HepG2 (cell line): ENCODE data around the gene ATG4B. TPM values are rescaled to one million over a fixed set of nuclear protein-coding genes. Genes with fewer than 3 reads are reported as not detected.

ENCODE experiments used
- ELF4 ChIP-seq: sonication (generic); formaldehyde crosslinking; IDR thresholded peaks from 2 replicates; pipeline ENCODE4 v1.5.0; 2020; ENCODE audit warnings: missing genetic modification reagents, mild to moderate bottlenecking, moderate library complexity, borderline replicate concordance
- RERE ChIP-seq: IDR thresholded peaks from 2 replicates; pipeline ENCODE4 v1.6.1; 2016; ENCODE audit warnings: low read depth, missing genetic modification reagents, missing compliant biosample characterization
- SP1 ChIP-seq, 2 experiments: fragments of 450-650 bp in 1 of 2; sonication (generic) in 1 of 2; formaldehyde crosslinking in 1 of 2; IDR thresholded peaks; 2 replicates each; pipeline versions ENCODE4 v1.4.0 to v1.6.1; 2016 to 2020; ENCODE audit warnings: missing genetic modification reagents in 1 of 2
- ZBTB1 ChIP-seq: sonication (generic); formaldehyde crosslinking; IDR thresholded peaks from 2 replicates; pipeline ENCODE4 v1.4.0; 2020; ENCODE audit warnings: missing genetic modification reagents, borderline replicate concordance
- ZC3H4 ChIP-seq: sonication (generic); formaldehyde crosslinking; IDR thresholded peaks from 2 replicates; pipeline ENCODE4 v1.4.0; 2020; ENCODE audit warnings: missing genetic modification reagents, borderline replicate concordance
- ZNF30 ChIP-seq: sonication (generic); formaldehyde crosslinking; IDR thresholded peaks from 2 replicates; pipeline ENCODE4 v1.5.0; 2020; ENCODE audit warnings: mild to moderate bottlenecking, missing genetic modification reagents
- ZNF33A ChIP-seq: sonication (generic); formaldehyde crosslinking; IDR thresholded peaks from 2 replicates; pipeline ENCODE4 v1.5.1; 2020; ENCODE audit warnings: missing genetic modification reagents, mild to moderate bottlenecking, moderate library complexity, borderline replicate concordance
- ZNF609 ChIP-seq: sonication (generic); formaldehyde crosslinking; IDR thresholded peaks from 2 replicates; pipeline ENCODE4 v1.4.0; 2020; ENCODE audit warnings: mild to moderate bottlenecking, missing genetic modification reagents, borderline replicate concordance
- ZXDC ChIP-seq: sonication (generic); formaldehyde crosslinking; IDR thresholded peaks from 2 replicates; pipeline ENCODE4 v1.5.0; 2020; ENCODE audit warnings: mild to moderate bottlenecking, missing genetic modification reagents
- polyA plus RNA-seq, 8 experiments: library from polyadenylated mRNA; depleted of rRNA in 3 of 8; stranded (reverse) in 7 of 8; unstranded in 1 of 8; fragments of >200 nt; fragmentation: Illumina TruSeq in 4 of 8; extraction: Trizol in 4 of 8; gene quantifications; 2 replicates each; pipeline versions ENCODE4 v1.2.1 to v1.2.3, GENCODE V29; 2011 to 2016; ENCODE audit warnings: low read depth in 4 of 8, missing spikeins in 1 of 8, mixed read lengths in 1 of 8; ENCODE audit not compliant: insufficient read depth in 1 of 8
- total RNA-seq, 5 experiments: library from RNA; depleted of rRNA; stranded (reverse); fragments of >200 nt; fragmentation: Illumina TruSeq; extraction: Trizol; gene quantifications; 2 replicates each; pipeline ENCODE4 v1.2.3, GENCODE V29; 2016; ENCODE audit warnings: low read depth in 1 of 5
- TF ChIP-seq, protein P1 (sequence below): IDR thresholded peaks from 2 replicates; pipeline ENCODE4 v1.6.1; 2012; ENCODE audit warnings: low read length, improper control_type of control experiment

Gene ATG4B
- total and polyA plus RNA-seq, 2 of the 13 experiments (the other 11 are each of a cell fraction or from before 2014, with no cell fraction given), result 95.5 to 239 TPM

GRCh38 chr2:241702155-241703031, 64.9 kb downstream of the ATG4B start (continued):
- TF ChIP-seq RERE, result 0 out of 2 replicates have a peak, but pooled peaks have one; percentile 28
- peak; percentile 80 for TF ChIP-seq ZXDC (CRISPR knock-in tag)
- peak; percentile 68; the same call in 1 of the 2 replicates for TF ChIP-seq ZC3H4 (CRISPR knock-in tag)
- no peak for TF ChIP-seq SP1 (IDR thresholded peaks at IDR 0.05)
- TF ChIP-seq SP1 (CRISPR knock-in tag; IDR thresholded peaks at IDR 0.05), result peak; percentile 79
- peak; percentile 5; the same call in 1 of the 2 replicates for TF ChIP-seq ZNF609
- no peak for TF ChIP-seq ZNF30 (CRISPR knock-in tag)
- TF ChIP-seq ELF4 (CRISPR knock-in tag), result no peak
- TF ChIP-seq, protein P1, sequence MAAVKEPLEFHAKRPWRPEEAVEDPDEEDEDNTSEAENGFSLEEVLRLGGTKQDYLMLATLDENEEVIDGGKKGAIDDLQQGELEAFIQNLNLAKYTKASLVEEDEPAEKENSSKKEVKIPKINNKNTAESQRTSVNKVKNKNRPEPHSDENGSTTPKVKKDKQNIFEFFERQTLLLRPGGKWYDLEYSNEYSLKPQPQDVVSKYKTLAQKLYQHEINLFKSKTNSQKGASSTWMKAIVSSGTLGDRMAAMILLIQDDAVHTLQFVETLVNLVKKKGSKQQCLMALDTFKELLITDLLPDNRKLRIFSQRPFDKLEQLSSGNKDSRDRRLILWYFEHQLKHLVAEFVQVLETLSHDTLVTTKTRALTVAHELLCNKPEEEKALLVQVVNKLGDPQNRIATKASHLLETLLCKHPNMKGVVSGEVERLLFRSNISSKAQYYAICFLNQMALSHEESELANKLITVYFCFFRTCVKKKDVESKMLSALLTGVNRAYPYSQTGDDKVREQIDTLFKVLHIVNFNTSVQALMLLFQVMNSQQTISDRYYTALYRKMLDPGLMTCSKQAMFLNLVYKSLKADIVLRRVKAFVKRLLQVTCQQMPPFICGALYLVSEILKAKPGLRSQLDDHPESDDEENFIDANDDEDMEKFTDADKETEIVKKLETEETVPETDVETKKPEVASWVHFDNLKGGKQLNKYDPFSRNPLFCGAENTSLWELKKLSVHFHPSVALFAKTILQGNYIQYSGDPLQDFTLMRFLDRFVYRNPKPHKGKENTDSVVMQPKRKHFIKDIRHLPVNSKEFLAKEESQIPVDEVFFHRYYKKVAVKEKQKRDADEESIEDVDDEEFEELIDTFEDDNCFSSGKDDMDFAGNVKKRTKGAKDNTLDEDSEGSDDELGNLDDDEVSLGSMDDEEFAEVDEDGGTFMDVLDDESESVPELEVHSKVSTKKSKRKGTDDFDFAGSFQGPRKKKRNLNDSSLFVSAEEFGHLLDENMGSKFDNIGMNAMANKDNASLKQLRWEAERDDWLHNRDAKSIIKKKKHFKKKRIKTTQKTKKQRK, result no peak
- TF ChIP-seq ZBTB1 (CRISPR knock-in tag), result no peak
- no peak for TF ChIP-seq ZNF33A
